HCT116 (cell line): ENCODE results near the gene GNPTG.

Experiments used
- CTCF ChIP-seq, 3 experiments: fragments of 200-600 bp in 1 of 3; sonication (generic) in 1 of 3; IDR thresholded peaks in 2 of 3; conservative IDR thresholded peaks in 1 of 3; 2 replicates each; pipeline ENCODE4 v1.5.1; 2012 to 2017; ENCODE audit warnings: low read depth in 2 of 3, low read length in 2 of 3, antibody characterized with exemption in 1 of 3, borderline replicate concordance in 1 of 3, control low read depth in 1 of 3, mild to moderate bottlenecking in 1 of 3, mixed read lengths in 1 of 3, mixed run types in 1 of 3, moderate library complexity in 1 of 3; ENCODE audit not compliant: insufficient read depth in 1 of 3
- EZH2 ChIP-seq: fragments of 200-600 bp; sonication (generic); IDR thresholded peaks from 2 replicates; pipeline ENCODE4 v1.6.1; 2017; ENCODE audit warnings: antibody characterized with exemption, mixed run types
- FOSL1 ChIP-seq: IDR thresholded peaks from 2 replicates; pipeline ENCODE4 v1.6.1; 2012; ENCODE audit warnings: low read depth
- MAX ChIP-seq: IDR thresholded peaks from 2 replicates; pipeline ENCODE4 v1.6.1; 2012
- POLR2A ChIP-seq: IDR thresholded peaks from 2 replicates; pipeline ENCODE4 v1.7.0; 2011; ENCODE audit warnings: borderline replicate concordance; ENCODE audit not compliant: insufficient read depth, insufficient read length; ENCODE audit errors: extremely low read depth
- POLR2AphosphoS5 ChIP-seq: IDR thresholded peaks from 2 replicates; pipeline ENCODE4 v1.6.1; 2011; ENCODE audit warnings: mild to moderate bottlenecking, low read depth, low read length, moderate library complexity
- REST ChIP-seq: IDR thresholded peaks from 2 replicates; pipeline ENCODE4 v1.6.1; 2012; ENCODE audit warnings: low read depth
- YY1 ChIP-seq: IDR thresholded peaks from 2 replicates; pipeline ENCODE4 v1.6.1; 2011; ENCODE audit warnings: low read length, low read depth, moderate library complexity, mild to moderate bottlenecking; ENCODE audit not compliant: insufficient replicate concordance; ENCODE audit errors: extremely low read depth
- ZFX ChIP-seq: fragments of 450-650 bp; IDR thresholded peaks from 2 replicates; pipeline ENCODE4 v1.6.1; 2017
- ZNF274 ChIP-seq: fragments of 200-500 bp; sonication (Bioruptor generic); IDR thresholded peaks from 2 replicates; pipeline ENCODE4 v1.6.1; 2014; ENCODE audit warnings: mild to moderate bottlenecking, low read depth, low read length, inconsistent platforms

- TF ChIP-seq FOSL1 (no peak), CTCF (IDR thresholded peaks at IDR 0.05 in 2 of 3, conservative IDR thresholded peaks at IDR 0.05 in 1 of 3; ENCODE audit: borderline replicate concordance in 1 of 3, insufficient read depth in 1 of 3, low read depth in 2 of 3, low read length in 2 of 3) (no peak), ZFX (no peak), EZH2 (no peak), MAX (no peak), POLR2AphosphoS5 (no peak), YY1 (no peak), POLR2A (no peak), REST (no peak), ZNF274 (no peak)
These were observed 22.9 kb downstream of the GNPTG start for GRCh38 chr16:1374418-1375297.
